Keratinocyte (primary cell): Measurements from ENCODE around the gene SUGCT. TPM values are rescaled to one million over a fixed set of nuclear protein-coding genes. Genes with fewer than 3 reads are reported as not detected.

Source experiments
- DNase-seq: peaks from one replicate; pipeline ENCODE4 v3.0.0-alpha.2; 2011; ENCODE audit warnings: low read depth, missing footprints, low spot score
- FAIRE-seq: peaks from 2 replicates; lab custom pipeline; 2011; peaks lifted over from hg19 to GRCh38; lab: Jason Lieb, UNC
- H2AFZ ChIP-seq: 2 replicates; pipeline ENCODE4 v1.6.0; 2012; ENCODE audit warnings: low read length, control low read depth, inconsistent platforms; ENCODE audit not compliant: control insufficient read depth
- H3K27ac ChIP-seq: 2 replicates; pipeline ENCODE4 v1.5.1; 2011; ENCODE audit warnings: low read length; ENCODE audit not compliant: control insufficient read depth, insufficient read depth
- H3K27me3 ChIP-seq: 3 replicates; pipeline ENCODE4 v1.6.0; 2011; ENCODE audit warnings: low read length; ENCODE audit not compliant: control insufficient read depth, insufficient read depth; ENCODE audit errors: extremely low read depth
- H3K36me3 ChIP-seq, 2 experiments: 2 replicates in 1 of 2; 3 replicates in 1 of 2; pipeline ENCODE4 v1.5.1; 2011; ENCODE audit warnings: low read length in 2 of 2, mild to moderate bottlenecking in 1 of 2; ENCODE audit not compliant: control insufficient read depth in 2 of 2, insufficient read depth in 2 of 2; ENCODE audit errors: extremely low read depth in 1 of 2
- H3K4me1 ChIP-seq: 3 replicates; pipeline ENCODE4 v1.5.1; 2011; ENCODE audit warnings: low read length; ENCODE audit not compliant: control insufficient read depth, insufficient read depth; ENCODE audit errors: extremely low read depth
- H3K4me2 ChIP-seq: 3 replicates; pipeline ENCODE4 v1.6.0; 2011; ENCODE audit warnings: low read depth, low read length; ENCODE audit not compliant: control insufficient read depth, insufficient read depth; ENCODE audit errors: extremely low read depth
- H3K4me3 ChIP-seq, 3 experiments: fragments of 200-600 bp in 1 of 3; sonication (generic) in 1 of 3; 2 replicates in 2 of 3; 3 replicates in 1 of 3; pipeline ENCODE4 v1.5.1; 2011 to 2016; ENCODE audit warnings: low read length in 3 of 3, mild to moderate bottlenecking in 3 of 3, control low read depth in 2 of 3, inconsistent platforms in 1 of 3, low read depth in 1 of 3, mixed read lengths in 1 of 3, mixed run types in 1 of 3, moderate library complexity in 1 of 3; ENCODE audit not compliant: control insufficient read depth in 2 of 3, insufficient read depth in 2 of 3; ENCODE audit errors: extremely low read depth in 1 of 3
- H3K79me2 ChIP-seq: 2 replicates; pipeline ENCODE4 v1.6.0; 2012; ENCODE audit warnings: low read length; ENCODE audit not compliant: control insufficient read depth, insufficient read depth
- H3K9ac ChIP-seq: 3 replicates; pipeline ENCODE4 v1.6.0; 2011; ENCODE audit warnings: low read length; ENCODE audit not compliant: control insufficient read depth, insufficient read depth; ENCODE audit errors: extremely low read depth
- H3K9me1 ChIP-seq: 3 replicates; pipeline ENCODE4 v1.6.0; 2011; ENCODE audit warnings: low read length; ENCODE audit not compliant: control insufficient read depth, insufficient read depth; ENCODE audit errors: extremely low read depth
- H3K9me3 ChIP-seq: 2 replicates; pipeline ENCODE4 v1.5.1; 2012; ENCODE audit warnings: low read depth, low read length; ENCODE audit not compliant: control insufficient read depth
- H4K20me1 ChIP-seq: 3 replicates; pipeline ENCODE4 v1.6.0; 2011; ENCODE audit warnings: low read length; ENCODE audit not compliant: control insufficient read depth, insufficient read depth; ENCODE audit errors: extremely low read depth
- EZH2 ChIP-seq: IDR thresholded peaks from one replicate; pipeline ENCODE4 v1.6.1; 2012; ENCODE audit warnings: inconsistent platforms, mild to moderate bottlenecking, low read length, moderate library complexity
- dilution Hi-C: fragments of 300-500 bp; cut with MboI; formaldehyde crosslinking; loops from one replicate; pipeline ENCODE4 v1.7.0; 2020; ENCODE audit warnings: low sequenced_read_pairs; ENCODE audit not compliant: extremely low pct_ligation_motif_present
- polyA plus RNA-seq, 5 experiments: library from polyadenylated mRNA; depleted of rRNA in 3 of 5; stranded (reverse) in 3 of 5; stranded (forward) in 1 of 5; unstranded in 1 of 5; fragments of >200 nt; gene quantifications; 1 replicate in 1 of 5; 2 replicates in 3 of 5; 3 replicates in 1 of 5; pipeline versions ENCODE4 v1.2.1 to v1.2.3, GENCODE V29; 2011 to 2012; ENCODE audit warnings: missing spikeins in 2 of 5, low read depth in 1 of 5, low replicate concordance in 1 of 5
- TF ChIP-seq, protein P1 (sequence below), 3 experiments: IDR thresholded peaks in 1 of 3; conservative IDR thresholded peaks in 1 of 3; optimal IDR thresholded peaks in 1 of 3; 2 replicates in 2 of 3; 3 replicates in 1 of 3; pipeline versions ENCODE3 to v1.5.1; 2011; ENCODE audit warnings: low read length in 3 of 3, mild to moderate bottlenecking in 3 of 3, moderate library complexity in 2 of 3, control low read depth in 1 of 3, inconsistent platforms in 1 of 3; ENCODE audit not compliant: insufficient read depth in 2 of 3; ENCODE audit errors: extremely low read depth in 1 of 3

Gene SUGCT
- polyA plus RNA-seq, 1 donor (not counting 4 experiments of a cell fraction or from before 2014, with no cell fraction given), result 134 TPM

DNA sequence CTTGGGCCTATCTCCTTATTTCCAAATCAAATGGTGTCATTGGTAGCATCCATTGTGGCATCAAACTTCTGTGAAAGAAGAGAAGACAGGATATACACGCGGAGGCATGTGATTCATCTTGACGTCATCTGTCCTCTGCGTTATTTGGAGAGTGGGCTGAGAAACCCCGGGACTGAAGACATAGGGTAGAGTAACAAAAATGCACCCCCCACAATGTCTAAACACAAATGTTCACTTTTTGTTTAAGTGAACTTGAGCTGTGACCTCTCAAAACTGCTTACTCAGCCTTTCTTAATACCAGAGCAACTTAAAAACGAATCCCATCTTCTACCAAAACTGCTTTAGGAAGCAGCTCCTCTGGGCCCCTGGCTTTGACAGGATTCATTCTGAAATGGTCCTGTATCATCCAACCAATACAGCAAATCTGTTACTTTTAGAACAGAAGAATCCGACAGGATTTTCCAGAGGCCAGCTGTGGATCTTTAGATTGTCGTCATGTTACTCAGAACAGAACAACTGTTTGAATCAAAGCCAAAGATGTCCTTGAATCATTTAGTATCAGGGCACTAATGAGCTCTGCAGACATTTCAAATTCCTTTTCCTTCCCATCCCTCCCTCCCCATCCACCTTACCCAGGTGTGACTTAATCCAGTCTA, 438.1 kb downstream of the SUGCT start:
- Histone ChIP-seq H3K9me3 (no peaks in the 10 kb centered on the region), H3K27ac (no peak overlapping the region), H3K4me2 (no peak overlapping the region), H3K36me3 (no peaks in the 10 kb centered on the region), H3K4me1 (peaks cover 6% of the 10 kb centered on the region), H2AFZ (no peak overlapping the region), H3K9ac (no peak overlapping the region), H3K4me3 (no peak overlapping the region), H3K27me3 (no peaks in the 10 kb centered on the region), H4K20me1 (no peaks in the 10 kb centered on the region), H3K9me1 (no peaks in the 10 kb centered on the region), H3K79me2 (no peaks in the 10 kb centered on the region)
- FAIRE-seq, result no peak
- dilution Hi-C loops, result no loop called here
- no peak for TF ChIP-seq EZH2
- TF ChIP-seq, protein P1, sequence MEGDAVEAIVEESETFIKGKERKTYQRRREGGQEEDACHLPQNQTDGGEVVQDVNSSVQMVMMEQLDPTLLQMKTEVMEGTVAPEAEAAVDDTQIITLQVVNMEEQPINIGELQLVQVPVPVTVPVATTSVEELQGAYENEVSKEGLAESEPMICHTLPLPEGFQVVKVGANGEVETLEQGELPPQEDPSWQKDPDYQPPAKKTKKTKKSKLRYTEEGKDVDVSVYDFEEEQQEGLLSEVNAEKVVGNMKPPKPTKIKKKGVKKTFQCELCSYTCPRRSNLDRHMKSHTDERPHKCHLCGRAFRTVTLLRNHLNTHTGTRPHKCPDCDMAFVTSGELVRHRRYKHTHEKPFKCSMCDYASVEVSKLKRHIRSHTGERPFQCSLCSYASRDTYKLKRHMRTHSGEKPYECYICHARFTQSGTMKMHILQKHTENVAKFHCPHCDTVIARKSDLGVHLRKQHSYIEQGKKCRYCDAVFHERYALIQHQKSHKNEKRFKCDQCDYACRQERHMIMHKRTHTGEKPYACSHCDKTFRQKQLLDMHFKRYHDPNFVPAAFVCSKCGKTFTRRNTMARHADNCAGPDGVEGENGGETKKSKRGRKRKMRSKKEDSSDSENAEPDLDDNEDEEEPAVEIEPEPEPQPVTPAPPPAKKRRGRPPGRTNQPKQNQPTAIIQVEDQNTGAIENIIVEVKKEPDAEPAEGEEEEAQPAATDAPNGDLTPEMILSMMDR (optimal IDR thresholded peaks at IDR 0.05 in 1 of 3, IDR thresholded peaks at IDR 0.05 in 1 of 3, conservative IDR thresholded peaks at IDR 0.05 in 1 of 3; ENCODE audit: extremely low read depth in 1 of 3, insufficient read depth in 2 of 3, low read length in 3 of 3), result no peak
- DNase-seq, result no peak

DNA sequence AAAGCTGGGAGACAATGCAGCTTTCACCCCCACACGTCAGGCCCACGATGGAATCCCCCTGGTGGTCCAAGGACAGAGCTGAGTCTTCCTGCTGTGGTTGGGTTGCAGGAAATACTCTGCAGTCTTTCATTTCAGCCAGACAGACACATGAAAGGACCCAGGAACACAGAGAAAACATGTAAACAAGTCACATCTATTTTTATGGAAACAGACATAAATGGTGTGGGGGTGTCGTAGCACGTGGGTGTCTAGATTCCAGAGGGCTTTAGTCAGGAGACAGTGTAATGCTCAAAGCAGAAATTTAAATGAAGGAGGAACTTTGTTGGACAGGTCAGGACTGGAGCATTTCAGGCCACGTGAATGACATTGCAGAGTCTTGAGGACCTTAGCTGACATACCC, 444.6 kb downstream of the SUGCT start:
- DNase-seq (no peak), FAIRE-seq (no peak)
- H4K20me1 ChIP-seq, result no peaks in the 10 kb centered on the region
- no peak overlapping the region for H2AFZ ChIP-seq
- no peak overlapping the region for H3K4me3 ChIP-seq
- no peaks in the 10 kb centered on the region for H3K4me1 ChIP-seq
- H3K9ac ChIP-seq, result no peak overlapping the region
- no peak overlapping the region for H3K27ac ChIP-seq
- H3K9me3 ChIP-seq, result no peaks in the 10 kb centered on the region
- dilution Hi-C loops, result no loop called here
- no peaks in the 10 kb centered on the region for H3K27me3 ChIP-seq
- no peak overlapping the region for H3K4me2 ChIP-seq
- TF ChIP-seq, protein P1 (optimal IDR thresholded peaks at IDR 0.05 in 1 of 3, IDR thresholded peaks at IDR 0.05 in 1 of 3, conservative IDR thresholded peaks at IDR 0.05 in 1 of 3; ENCODE audit: extremely low read depth in 1 of 3, insufficient read depth in 2 of 3, low read length in 3 of 3), result no peak
- no peak for TF ChIP-seq EZH2
- no peaks in the 10 kb centered on the region for H3K36me3 ChIP-seq
- no peaks in the 10 kb centered on the region for H3K9me1 ChIP-seq
- H3K79me2 ChIP-seq, result no peaks in the 10 kb centered on the region
